ENCODE results near the gene CEACAM20.
"Not testable (repeated sequence)": the region's sequence is repeated elsewhere in the genome, so short reads cannot be mapped to it uniquely, and the experiment has no call there.

Gene CEACAM20

GRCh38 chr19:44570603-44570983 lies 41.1 kb upstream of the CEACAM20 start:
- WGBS = 59% methylated on average over 3 of the region's 3 CpGs
- no peak overlapping the region for H3K27ac ChIP-seq (ENCODE audit: low read depth, low read length)

GRCh38 chr19:44567745-44568144 lies 38.3 kb upstream of the CEACAM20 start:
- WGBS = 76% methylated on average over 2 of the region's 2 CpGs
- Histone ChIP-seq H3K4me3 (ENCODE audit: low read length) (no peak overlapping the region), H3K4me1 (ENCODE audit: insufficient read depth, low read length) (no peaks in the 10 kb centered on the region), H3K27ac (ENCODE audit: low read depth, low read length) (no peak overlapping the region), H3K9me3 (ENCODE audit: insufficient read depth, low read depth, low read length) (no peaks in the 10 kb centered on the region), H3K9ac (ENCODE audit: low read depth, low read length) (no peak overlapping the region), H3K27me3 (ENCODE audit: insufficient read depth, low read length) (peaks cover 4% of the 10 kb centered on the region; the same call in 1 of the 2 replicates), H3K36me3 (ENCODE audit: insufficient read depth, low read length) (no peaks in the 10 kb centered on the region)

More at GRCh38 chr19:44570603-44570983, 41.1 kb upstream of the CEACAM20 start:
- peaks cover 4% of the 10 kb centered on the region; the same call in 1 of the 2 replicates for H3K27me3 ChIP-seq (ENCODE audit: insufficient read depth, low read length)
- no peaks in the 10 kb centered on the region for H3K9me3 ChIP-seq (ENCODE audit: insufficient read depth, low read depth, low read length)
- H3K4me3 ChIP-seq (ENCODE audit: low read length) = no peak overlapping the region
- H3K36me3 ChIP-seq (ENCODE audit: insufficient read depth, low read length) = no peaks in the 10 kb centered on the region
- no peaks in the 10 kb centered on the region for H3K4me1 ChIP-seq (ENCODE audit: insufficient read depth, low read length)
- H3K9ac ChIP-seq (ENCODE audit: low read depth, low read length) = no peak overlapping the region

GRCh38 chr19:44566984-44567383 lies 37.5 kb upstream of the CEACAM20 start:
- Histone ChIP-seq H3K27ac (ENCODE audit: low read depth, low read length) (no peak overlapping the region), H3K9me3 (ENCODE audit: insufficient read depth, low read depth, low read length) (no peaks in the 10 kb centered on the region), H3K9ac (ENCODE audit: low read depth, low read length) (no peak overlapping the region), H3K4me1 (ENCODE audit: insufficient read depth, low read length) (no peaks in the 10 kb centered on the region), H3K4me3 (ENCODE audit: low read length) (no peak overlapping the region), H3K27me3 (ENCODE audit: insufficient read depth, low read length) (peaks cover 4% of the 10 kb centered on the region; the same call in 1 of the 2 replicates), H3K36me3 (ENCODE audit: insufficient read depth, low read length) (no peaks in the 10 kb centered on the region)
- 81% methylated on average over 3 of the region's 5 CpGs for WGBS

GRCh38 chr19:44563086-44563655 lies 33.7 kb upstream of the CEACAM20 start:
- not testable (repeated sequence) for H3K9me3 ChIP-seq (ENCODE audit: insufficient read depth, low read depth, low read length); H3K4me1 ChIP-seq (ENCODE audit: insufficient read depth, low read length); H3K27ac ChIP-seq (ENCODE audit: low read depth, low read length); H3K4me3 ChIP-seq (ENCODE audit: low read length); H3K9ac ChIP-seq (ENCODE audit: low read depth, low read length); H3K27me3 ChIP-seq (ENCODE audit: insufficient read depth, low read length); H3K36me3 ChIP-seq (ENCODE audit: insufficient read depth, low read length)
- WGBS = 94% methylated on average over 30 of the region's 33 CpGs

- Histone ChIP-seq H3K9ac (ENCODE audit: low read depth, low read length) (no peak overlapping the region), H3K36me3 (ENCODE audit: insufficient read depth, low read length) (no peaks in the 10 kb centered on the region), H3K27me3 (ENCODE audit: insufficient read depth, low read length) (no peaks in the 10 kb centered on the region), H3K4me3 (ENCODE audit: low read length) (no peak overlapping the region), H3K4me1 (ENCODE audit: insufficient read depth, low read length) (no peaks in the 10 kb centered on the region), H3K9me3 (ENCODE audit: insufficient read depth, low read depth, low read length) (no peaks in the 10 kb centered on the region), H3K27ac (ENCODE audit: low read depth, low read length) (no peak overlapping the region)
- WGBS = 95% methylated on average over 2 of the region's 2 CpGs
Observed at GRCh38 chr19:44557933-44558332, 28.5 kb upstream of the CEACAM20 start.

GRCh38 chr19:44554641-44555246 lies 25.3 kb upstream of the CEACAM20 start:
- H3K27ac ChIP-seq (ENCODE audit: low read depth, low read length) = no peak overlapping the region
- no peak overlapping the region for H3K9ac ChIP-seq (ENCODE audit: low read depth, low read length)
- 85% methylated on average over 2 of the region's 2 CpGs for WGBS
- H3K36me3 ChIP-seq (ENCODE audit: insufficient read depth, low read length) = no peaks in the 10 kb centered on the region
- no peaks in the 10 kb centered on the region for H3K9me3 ChIP-seq (ENCODE audit: insufficient read depth, low read depth, low read length)
- H3K27me3 ChIP-seq (ENCODE audit: insufficient read depth, low read length) = no peaks in the 10 kb centered on the region
- H3K4me1 ChIP-seq (ENCODE audit: insufficient read depth, low read length) = no peaks in the 10 kb centered on the region
- H3K4me3 ChIP-seq (ENCODE audit: low read length) = no peak overlapping the region

GRCh38 chr19:44553478-44554171 lies 24.1 kb upstream of the CEACAM20 start:
- 84% methylated on average over 6 of the region's 6 CpGs for WGBS
- H3K36me3 ChIP-seq (ENCODE audit: insufficient read depth, low read length) = no peaks in the 10 kb centered on the region
- no peaks in the 10 kb centered on the region for H3K4me1 ChIP-seq (ENCODE audit: insufficient read depth, low read length)
- no peak overlapping the region for H3K27ac ChIP-seq (ENCODE audit: low read depth, low read length)
- H3K4me3 ChIP-seq (ENCODE audit: low read length) = no peak overlapping the region
- no peaks in the 10 kb centered on the region for H3K27me3 ChIP-seq (ENCODE audit: insufficient read depth, low read length)
- no peak overlapping the region for H3K9ac ChIP-seq (ENCODE audit: low read depth, low read length)
- H3K9me3 ChIP-seq (ENCODE audit: insufficient read depth, low read depth, low read length) = no peaks in the 10 kb centered on the region

- Histone ChIP-seq H3K9me3 (ENCODE audit: insufficient read depth, low read depth, low read length) (no peaks in the 10 kb centered on the region), H3K27ac (ENCODE audit: low read depth, low read length) (no peak overlapping the region), H3K9ac (ENCODE audit: low read depth, low read length) (no peak overlapping the region), H3K4me1 (ENCODE audit: insufficient read depth, low read length) (no peaks in the 10 kb centered on the region), H3K4me3 (ENCODE audit: low read length) (no peak overlapping the region), H3K36me3 (ENCODE audit: insufficient read depth, low read length) (no peaks in the 10 kb centered on the region), H3K27me3 (ENCODE audit: insufficient read depth, low read length) (no peaks in the 10 kb centered on the region)
- WGBS = 7% methylated on average over 5 of the region's 5 CpGs
Observed at GRCh38 chr19:44552324-44552723, 22.8 kb upstream of the CEACAM20 start.

- Histone ChIP-seq H3K36me3 (ENCODE audit: insufficient read depth, low read length) (no peaks in the 10 kb centered on the region), H3K27ac (ENCODE audit: low read depth, low read length) (no peak overlapping the region), H3K9me3 (ENCODE audit: insufficient read depth, low read depth, low read length) (no peaks in the 10 kb centered on the region), H3K4me3 (ENCODE audit: low read length) (no peak overlapping the region), H3K27me3 (ENCODE audit: insufficient read depth, low read length) (no peaks in the 10 kb centered on the region), H3K9ac (ENCODE audit: low read depth, low read length) (no peak overlapping the region), H3K4me1 (ENCODE audit: insufficient read depth, low read length) (no peaks in the 10 kb centered on the region)
- WGBS = 91% methylated on average over 4 of the region's 5 CpGs
Observed at GRCh38 chr19:44551850-44552249, 22.4 kb upstream of the CEACAM20 start.

- not testable (repeated sequence) for H3K36me3 ChIP-seq (ENCODE audit: insufficient read depth, low read length); H3K9me3 ChIP-seq (ENCODE audit: insufficient read depth, low read depth, low read length); H3K27me3 ChIP-seq (ENCODE audit: insufficient read depth, low read length); H3K4me3 ChIP-seq (ENCODE audit: low read length); H3K9ac ChIP-seq (ENCODE audit: low read depth, low read length); H3K4me1 ChIP-seq (ENCODE audit: insufficient read depth, low read length); H3K27ac ChIP-seq (ENCODE audit: low read depth, low read length)
- WGBS = 97% methylated on average over 37 of the region's 37 CpGs
Observed at GRCh38 chr19:44550976-44551375, 21.5 kb upstream of the CEACAM20 start.

- H3K9ac ChIP-seq (ENCODE audit: low read depth, low read length) = no peak overlapping the region
- H3K27ac ChIP-seq (ENCODE audit: low read depth, low read length) = no peak overlapping the region
- no peaks in the 10 kb centered on the region for H3K4me1 ChIP-seq (ENCODE audit: insufficient read depth, low read length)
- no peaks in the 10 kb centered on the region for H3K27me3 ChIP-seq (ENCODE audit: insufficient read depth, low read length)
- WGBS = 92% methylated on average over 3 of the region's 3 CpGs
- H3K9me3 ChIP-seq (ENCODE audit: insufficient read depth, low read depth, low read length) = no peaks in the 10 kb centered on the region
- H3K4me3 ChIP-seq (ENCODE audit: low read length) = no peak overlapping the region
- no peaks in the 10 kb centered on the region for H3K36me3 ChIP-seq (ENCODE audit: insufficient read depth, low read length)
Observed at GRCh38 chr19:44549507-44549906, 20.0 kb upstream of the CEACAM20 start.
